ENCODE results near the gene MTARC2.

- no peak for TF ChIP-seq CTCF (IDR thresholded peaks at IDR 0.05; ENCODE audit: low read depth, low read length)
- no peak for TF ChIP-seq EZH2phosphoT487 (IDR thresholded peaks at IDR 0.05; ENCODE audit: low read depth)
Observed at GRCh38 chr1:220741825-220742224, 6.3 kb upstream of the MTARC2 start.

All from OCI-LY3 (cell line).